ENCODE results near the gene XKR8. TPM values are rescaled to one million over a fixed set of nuclear protein-coding genes. Genes with fewer than 3 reads are reported as not detected.
"Not testable (repeated sequence)": the region's sequence is repeated elsewhere in the genome, so short reads cannot be mapped to it uniquely, and the experiment has no call there.

The XKR8 gene
- polyA plus RNA-seq, 1 donor: 7.8 TPM

DNA sequence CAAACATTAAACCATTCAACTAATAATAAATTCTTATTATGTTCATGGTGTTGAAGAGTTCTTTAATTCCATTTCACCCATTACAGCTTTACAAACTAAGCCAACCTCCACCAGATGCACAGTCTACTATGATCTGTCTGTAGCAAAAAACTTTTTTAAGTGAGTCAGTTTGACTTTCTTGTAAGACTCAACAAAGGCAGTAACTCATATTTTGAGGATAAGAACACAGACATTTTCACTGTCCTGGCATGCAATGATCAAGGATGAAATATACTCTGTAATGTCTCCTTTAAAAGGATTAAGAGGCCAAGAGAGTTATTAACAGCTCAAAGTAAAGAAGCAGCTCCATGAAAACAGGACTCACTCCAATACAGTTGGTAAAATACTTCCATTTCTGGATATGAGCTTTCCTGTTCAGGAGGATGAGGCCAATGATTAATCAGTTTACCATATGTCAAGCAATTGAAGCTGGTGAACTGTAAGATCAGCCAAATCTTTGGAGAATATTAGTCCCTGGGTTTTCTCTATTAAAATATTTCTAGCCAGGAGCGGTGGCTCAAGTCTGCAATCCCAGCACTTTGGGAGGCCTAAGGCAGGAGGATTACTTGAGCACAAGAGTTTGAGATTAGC, 20.6 kb downstream of the XKR8 start:
- Histone ChIP-seq H3K27ac (ENCODE audit: low read length) (no peak overlapping the region), H3K27me3 (ENCODE audit: control insufficient read depth, insufficient read depth, low read length) (no peaks in the 10 kb centered on the region), H3K9me3 (ENCODE audit: control insufficient read depth, low read depth, low read length) (no peaks in the 10 kb centered on the region), H3K4me3 (ENCODE audit: low read length) (no peak overlapping the region), H3K4me1 (ENCODE audit: control insufficient read depth, insufficient read depth, low read length) (no peaks in the 10 kb centered on the region), H3K36me3 (ENCODE audit: control insufficient read depth, insufficient read depth, low read length) (peaks cover 19% of the 10 kb centered on the region)
- DNase-seq: no peak
- WGBS (ENCODE audit: insufficient coverage, low lambda C conversion rate): no CpG with 5 or more reads among the region's 1 CpG

DNA sequence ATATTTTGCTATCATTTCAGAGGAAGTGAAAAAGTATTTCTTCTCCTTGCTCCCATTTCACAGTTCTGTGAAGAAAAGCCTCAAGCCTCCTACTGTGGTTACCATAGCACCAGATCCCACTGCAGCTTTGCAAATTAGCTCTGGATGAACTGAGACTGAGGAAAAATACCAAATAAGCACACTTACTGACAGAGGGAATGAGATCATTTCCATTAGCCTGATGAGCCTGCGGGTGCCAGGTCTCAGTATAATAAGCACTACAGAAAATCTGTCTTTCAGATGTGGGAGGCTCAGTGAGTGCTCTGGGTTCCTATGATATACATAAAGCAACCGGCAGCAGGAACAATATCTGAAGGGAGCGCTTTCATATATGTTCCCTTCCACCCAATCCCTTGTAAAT, 21.4 kb downstream of the XKR8 start:
- no peaks in the 10 kb centered on the region for H3K9me3 ChIP-seq (ENCODE audit: control insufficient read depth, low read depth, low read length)
- H3K36me3 ChIP-seq (ENCODE audit: control insufficient read depth, insufficient read depth, low read length): peaks cover 20% of the 10 kb centered on the region
- no peak overlapping the region for H3K27ac ChIP-seq (ENCODE audit: low read length)
- H3K4me3 ChIP-seq (ENCODE audit: low read length): no peak overlapping the region
- 100% methylated on average over 1 of the region's 3 CpGs for WGBS (ENCODE audit: insufficient coverage, low lambda C conversion rate)
- H3K4me1 ChIP-seq (ENCODE audit: control insufficient read depth, insufficient read depth, low read length): no peaks in the 10 kb centered on the region
- DNase-seq: no peak
- no peaks in the 10 kb centered on the region for H3K27me3 ChIP-seq (ENCODE audit: control insufficient read depth, insufficient read depth, low read length)

DNA sequence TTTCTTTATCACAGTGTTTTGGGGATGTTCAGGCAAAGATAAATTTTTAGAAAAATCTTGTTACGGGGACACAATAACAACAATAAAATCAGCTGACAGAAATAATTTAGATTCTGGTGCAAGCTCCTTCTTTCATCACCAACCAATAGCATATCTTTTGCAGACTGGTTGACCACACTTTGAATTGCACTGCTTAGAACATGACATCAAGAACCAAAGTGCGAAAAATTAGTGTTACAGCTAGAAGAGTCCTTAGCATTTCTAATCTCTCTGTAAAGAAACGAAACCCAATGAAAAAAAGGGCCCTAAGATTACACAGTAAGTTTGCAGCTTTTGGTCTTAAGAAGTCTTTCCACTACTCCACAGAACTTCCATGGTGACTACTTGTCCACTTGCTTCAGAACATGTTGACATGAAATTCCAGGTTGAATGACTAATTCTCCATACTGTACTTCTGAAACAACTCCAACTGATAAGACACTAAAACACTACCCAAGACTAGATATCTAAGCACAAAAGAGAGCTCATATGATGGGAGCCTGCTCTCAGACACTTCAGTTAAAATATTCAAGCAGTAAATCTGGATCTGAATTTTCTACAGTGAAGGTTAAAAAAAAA, 31.3 kb downstream of the XKR8 start:
- WGBS (ENCODE audit: insufficient coverage, low lambda C conversion rate): 100% methylated on average over 1 of the region's 3 CpGs
- H3K27me3 ChIP-seq (ENCODE audit: control insufficient read depth, insufficient read depth, low read length): no peaks in the 10 kb centered on the region
- H3K27ac ChIP-seq (ENCODE audit: low read length): no peak overlapping the region
- H3K36me3 ChIP-seq (ENCODE audit: control insufficient read depth, insufficient read depth, low read length): peaks cover 72% of the 10 kb centered on the region
- H3K4me3 ChIP-seq (ENCODE audit: low read length): no peak overlapping the region
- H3K4me1 ChIP-seq (ENCODE audit: control insufficient read depth, insufficient read depth, low read length): no peaks in the 10 kb centered on the region
- no peaks in the 10 kb centered on the region for H3K9me3 ChIP-seq (ENCODE audit: control insufficient read depth, low read depth, low read length)
- DNase-seq: no peak

DNA sequence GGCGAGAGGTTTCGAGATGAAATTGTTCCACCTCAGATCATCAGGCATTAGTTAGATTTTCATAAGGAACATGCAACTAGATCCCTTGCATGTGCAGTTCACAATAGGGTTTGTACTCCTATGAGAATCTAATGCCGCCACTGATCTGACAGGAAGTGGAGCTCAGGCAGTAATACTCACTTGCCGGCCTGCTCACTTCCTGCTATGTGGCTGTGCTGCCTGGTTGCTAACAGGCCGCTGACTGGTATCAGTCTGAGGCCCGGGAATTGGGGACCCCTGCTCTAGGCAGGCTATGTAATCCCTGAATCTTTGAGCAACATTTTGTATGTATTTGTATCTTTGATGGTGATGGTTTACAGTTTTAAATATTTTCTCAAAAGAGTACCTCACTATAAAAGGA, 32.5 kb downstream of the XKR8 start:
- Histone ChIP-seq H3K27ac (ENCODE audit: low read length) (no peak overlapping the region), H3K27me3 (ENCODE audit: control insufficient read depth, insufficient read depth, low read length) (no peaks in the 10 kb centered on the region), H3K4me1 (ENCODE audit: control insufficient read depth, insufficient read depth, low read length) (no peaks in the 10 kb centered on the region), H3K4me3 (ENCODE audit: low read length) (no peak overlapping the region), H3K36me3 (ENCODE audit: control insufficient read depth, insufficient read depth, low read length) (peaks cover 75% of the 10 kb centered on the region), H3K9me3 (ENCODE audit: control insufficient read depth, low read depth, low read length) (no peaks in the 10 kb centered on the region)
- no peak for DNase-seq
- WGBS (ENCODE audit: insufficient coverage, low lambda C conversion rate): no CpG with 5 or more reads among the region's 6 CpGs

DNA sequence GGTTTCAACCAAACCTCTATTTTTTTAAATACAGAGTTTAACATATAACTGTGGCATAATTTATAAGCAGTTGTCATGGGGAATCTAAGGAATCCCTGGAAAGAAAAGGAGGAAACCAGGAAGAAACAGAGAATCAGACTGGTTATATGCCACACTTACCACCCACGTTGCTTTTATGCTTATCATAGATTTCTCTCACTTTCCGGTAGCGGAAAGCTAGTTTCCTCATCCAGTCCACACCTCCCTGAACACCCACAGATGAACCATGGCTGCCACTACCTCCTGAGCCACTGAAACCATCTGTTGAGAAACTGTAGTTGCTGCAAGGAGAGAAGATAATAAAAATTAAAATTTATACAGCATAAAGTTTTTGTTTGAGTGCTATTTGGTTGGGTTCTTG, 33.5 kb downstream of the XKR8 start:
- WGBS (ENCODE audit: insufficient coverage, low lambda C conversion rate): no CpG with 5 or more reads among the region's 3 CpGs
- Histone ChIP-seq H3K4me1 (ENCODE audit: control insufficient read depth, insufficient read depth, low read length) (no peaks in the 10 kb centered on the region), H3K9me3 (ENCODE audit: control insufficient read depth, low read depth, low read length) (no peaks in the 10 kb centered on the region), H3K4me3 (ENCODE audit: low read length) (no peak overlapping the region), H3K27me3 (ENCODE audit: control insufficient read depth, insufficient read depth, low read length) (no peaks in the 10 kb centered on the region), H3K27ac (ENCODE audit: low read length) (no peak overlapping the region), H3K36me3 (ENCODE audit: control insufficient read depth, insufficient read depth, low read length) (peaks cover 77% of the 10 kb centered on the region)
- no peak for DNase-seq

DNA sequence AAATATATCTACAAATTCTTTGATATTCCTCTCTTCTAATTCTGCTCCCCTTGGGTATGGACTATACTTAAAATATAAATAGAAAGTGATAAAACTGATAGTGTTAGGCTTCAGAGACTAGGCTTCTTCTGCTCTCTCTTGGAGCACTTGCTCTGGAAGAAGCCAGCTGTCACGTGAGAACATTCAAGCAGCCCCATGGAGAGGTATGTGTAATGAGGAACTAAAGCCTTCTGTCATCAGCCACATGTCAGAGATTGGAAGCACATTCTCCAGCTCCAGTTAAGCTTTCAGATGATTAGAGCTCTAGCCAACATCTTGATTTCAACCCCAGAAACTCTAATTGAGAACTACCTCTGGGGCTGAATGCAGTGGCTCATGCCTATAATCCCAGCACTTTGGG, 34.3 kb downstream of the XKR8 start:
- Histone ChIP-seq H3K27me3 (ENCODE audit: control insufficient read depth, insufficient read depth, low read length) (no peaks in the 10 kb centered on the region), H3K36me3 (ENCODE audit: control insufficient read depth, insufficient read depth, low read length) (peaks cover 77% of the 10 kb centered on the region), H3K4me1 (ENCODE audit: control insufficient read depth, insufficient read depth, low read length) (no peaks in the 10 kb centered on the region), H3K27ac (ENCODE audit: low read length) (no peak overlapping the region), H3K9me3 (ENCODE audit: control insufficient read depth, low read depth, low read length) (no peaks in the 10 kb centered on the region), H3K4me3 (ENCODE audit: low read length) (no peak overlapping the region)
- no CpG with 5 or more reads among the region's 1 CpG for WGBS (ENCODE audit: insufficient coverage, low lambda C conversion rate)
- no peak for DNase-seq

DNA sequence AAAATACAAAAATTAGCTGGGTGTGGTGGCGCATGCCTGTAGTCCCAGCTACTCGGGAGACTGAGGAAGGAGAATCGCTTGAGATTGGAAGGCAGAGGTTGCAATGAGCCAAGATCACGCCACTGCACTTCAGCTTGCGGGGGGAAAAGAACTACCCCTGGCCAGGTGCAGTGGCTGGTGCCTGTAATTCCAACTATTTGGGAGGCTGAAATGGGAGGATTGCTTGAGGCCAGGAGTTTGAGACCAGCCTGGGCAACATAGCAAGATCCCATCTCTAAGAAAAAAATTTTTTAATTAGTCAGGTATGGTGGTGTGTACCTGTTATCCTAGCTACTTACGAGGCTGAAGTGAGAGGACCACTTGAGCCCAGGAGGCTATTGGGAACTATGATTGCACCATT, 34.8 kb downstream of the XKR8 start:
- 100% methylated on average over 1 of the region's 6 CpGs for WGBS (ENCODE audit: insufficient coverage, low lambda C conversion rate)
- H3K9me3 ChIP-seq (ENCODE audit: control insufficient read depth, low read depth, low read length); H3K4me1 ChIP-seq (ENCODE audit: control insufficient read depth, insufficient read depth, low read length); DNase-seq; H3K27me3 ChIP-seq (ENCODE audit: control insufficient read depth, insufficient read depth, low read length); H3K27ac ChIP-seq (ENCODE audit: low read length); H3K4me3 ChIP-seq (ENCODE audit: low read length): not testable (repeated sequence)
- H3K36me3 ChIP-seq (ENCODE audit: control insufficient read depth, insufficient read depth, low read length): peaks cover 75% of the 10 kb centered on the region

DNA sequence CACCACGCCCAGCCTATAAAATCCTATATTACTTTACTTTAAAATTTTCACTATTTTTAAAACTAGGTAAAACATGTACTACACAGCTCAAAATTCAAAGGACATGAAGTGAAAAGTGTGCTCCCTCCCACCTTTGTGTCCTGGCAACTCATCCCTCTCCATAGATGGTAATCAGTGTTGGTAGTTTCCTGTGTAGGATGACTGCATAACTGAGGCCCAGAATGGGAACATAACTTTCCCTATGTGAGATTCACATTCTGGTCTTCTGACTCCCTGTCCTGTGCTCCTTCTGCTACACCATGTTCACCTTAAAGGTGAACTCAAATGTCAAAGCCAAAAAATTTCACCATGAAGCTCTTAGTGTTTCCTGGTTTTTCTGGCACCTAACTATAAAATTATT, 39.3 kb downstream of the XKR8 start:
- no peaks in the 10 kb centered on the region for H3K27me3 ChIP-seq (ENCODE audit: control insufficient read depth, insufficient read depth, low read length)
- DNase-seq: no peak
- H3K4me1 ChIP-seq (ENCODE audit: control insufficient read depth, insufficient read depth, low read length): no peaks in the 10 kb centered on the region
- WGBS (ENCODE audit: insufficient coverage, low lambda C conversion rate): no CpG with 5 or more reads among the region's 1 CpG
- no peaks in the 10 kb centered on the region for H3K9me3 ChIP-seq (ENCODE audit: control insufficient read depth, low read depth, low read length)
- H3K36me3 ChIP-seq (ENCODE audit: control insufficient read depth, insufficient read depth, low read length): peaks cover 65% of the 10 kb centered on the region
- H3K27ac ChIP-seq (ENCODE audit: low read length): no peak overlapping the region
- no peak overlapping the region for H3K4me3 ChIP-seq (ENCODE audit: low read length)

DNA sequence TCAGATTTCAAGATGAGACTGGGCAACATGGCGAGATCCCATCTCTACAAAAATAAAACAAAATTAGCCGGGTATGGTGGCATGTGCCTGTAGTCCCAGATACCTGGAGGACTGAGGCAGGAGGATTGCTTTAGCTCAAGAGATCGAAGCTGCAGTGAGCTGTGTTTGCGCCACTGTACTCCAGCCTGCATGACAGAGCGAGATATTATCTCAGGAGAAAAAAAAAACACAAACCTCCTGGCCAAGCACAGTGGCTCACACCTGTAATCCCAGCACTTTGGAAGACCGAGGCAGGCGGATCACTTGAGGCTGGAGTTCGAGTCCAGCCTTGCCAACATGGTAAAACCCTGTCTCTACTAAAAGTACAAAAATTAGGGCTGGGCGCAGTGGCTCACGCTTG, 42.8 kb downstream of the XKR8 start:
- WGBS (ENCODE audit: insufficient coverage, low lambda C conversion rate): 100% methylated on average over 1 of the region's 10 CpGs
- H3K27me3 ChIP-seq (ENCODE audit: control insufficient read depth, insufficient read depth, low read length): no peaks in the 10 kb centered on the region
- H3K36me3 ChIP-seq (ENCODE audit: control insufficient read depth, insufficient read depth, low read length): peaks cover 47% of the 10 kb centered on the region
- no peak overlapping the region for H3K27ac ChIP-seq (ENCODE audit: low read length)
- H3K9me3 ChIP-seq (ENCODE audit: control insufficient read depth, low read depth, low read length): no peaks in the 10 kb centered on the region
- H3K4me1 ChIP-seq (ENCODE audit: control insufficient read depth, insufficient read depth, low read length): no peaks in the 10 kb centered on the region
- DNase-seq: no peak
- H3K4me3 ChIP-seq (ENCODE audit: low read length): no peak overlapping the region

DNA sequence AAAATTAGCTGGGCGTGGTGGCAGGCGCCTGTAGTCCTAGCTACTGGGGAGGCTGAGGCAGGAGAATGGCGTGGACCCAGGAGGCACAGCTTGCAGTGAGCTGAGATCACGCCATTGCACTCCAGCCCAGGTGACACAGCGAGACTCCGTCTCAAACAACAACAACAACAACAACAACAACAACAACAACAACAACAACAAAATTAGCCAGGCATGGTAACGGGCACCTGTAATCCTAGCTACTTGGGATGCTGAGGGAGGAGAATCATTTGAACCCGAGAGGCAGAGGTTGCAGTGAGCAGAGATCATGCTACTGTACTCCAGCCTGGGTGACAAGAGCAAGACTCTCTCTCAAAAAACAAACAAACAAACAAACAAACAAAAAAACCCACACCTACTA, 43.3 kb downstream of the XKR8 start:
- no CpG with 5 or more reads among the region's 8 CpGs for WGBS (ENCODE audit: insufficient coverage, low lambda C conversion rate)
- not testable (repeated sequence) for H3K9me3 ChIP-seq (ENCODE audit: control insufficient read depth, low read depth, low read length); H3K27me3 ChIP-seq (ENCODE audit: control insufficient read depth, insufficient read depth, low read length); DNase-seq; H3K4me3 ChIP-seq (ENCODE audit: low read length); H3K4me1 ChIP-seq (ENCODE audit: control insufficient read depth, insufficient read depth, low read length); H3K27ac ChIP-seq (ENCODE audit: low read length)
- peaks cover 42% of the 10 kb centered on the region for H3K36me3 ChIP-seq (ENCODE audit: control insufficient read depth, insufficient read depth, low read length)

DNA sequence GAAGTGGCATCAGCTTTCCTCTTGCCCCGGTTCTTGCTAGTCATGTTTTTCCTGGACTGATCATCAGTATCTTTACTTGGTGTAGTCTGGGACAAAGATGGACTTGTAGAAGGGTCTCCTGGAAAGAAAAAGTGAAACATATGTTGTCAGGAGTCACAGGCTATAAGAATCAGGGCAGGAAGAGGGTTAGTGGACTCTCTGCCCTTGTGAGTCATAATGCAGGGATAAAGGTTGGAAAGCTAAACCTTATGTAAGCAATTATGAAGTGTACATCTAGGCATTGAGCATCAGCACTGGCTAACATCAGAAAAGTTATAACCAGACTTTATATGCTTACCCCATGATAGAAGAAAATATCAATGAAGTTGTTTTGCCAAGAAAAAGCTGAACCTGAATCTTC, 51.2 kb downstream of the XKR8 start:
- peak overlapping the region; percentile 63 for H3K27ac ChIP-seq (ENCODE audit: low read length)
- no peaks in the 10 kb centered on the region for H3K27me3 ChIP-seq (ENCODE audit: control insufficient read depth, insufficient read depth, low read length)
- no peak overlapping the region for H3K4me3 ChIP-seq (ENCODE audit: low read length)
- DNase-seq: peak; percentile 72 to 90
- no peaks in the 10 kb centered on the region for H3K4me1 ChIP-seq (ENCODE audit: control insufficient read depth, insufficient read depth, low read length)
- H3K9me3 ChIP-seq (ENCODE audit: control insufficient read depth, low read depth, low read length): no peaks in the 10 kb centered on the region
- WGBS (ENCODE audit: insufficient coverage, low lambda C conversion rate): no CpG with 5 or more reads among the region's 1 CpG
- H3K36me3 ChIP-seq (ENCODE audit: control insufficient read depth, insufficient read depth, low read length): peaks cover 22% of the 10 kb centered on the region

All from large intestine (tissue), 3 donors.